Suprapubic skin (tissue), 4 donors: Measurements from ENCODE around the gene AHSG.

ENCODE experiments used
- POLR2A ChIP-seq, 2 donors: fragments of 450-650 bp; IDR thresholded peaks; one replicate each; pipeline ENCODE4 v1.6.1; 2017; ENCODE audit warnings: antibody characterized with exemption in 2 of 2, mild to moderate bottlenecking in 2 of 2, moderate library complexity in 2 of 2
- POLR2AphosphoS5 ChIP-seq, 3 donors: sonication (generic); formaldehyde crosslinking; IDR thresholded peaks; one replicate each; pipeline ENCODE4 v1.6.1; 2017; ENCODE audit warnings: antibody characterized with exemption in 3 of 3
- TF ChIP-seq, protein P1 (sequence below), 2 donors: fragments of 200-600 bp in 1 of 2; fragments of 450-650 bp in 1 of 2; sonication (generic) in 1 of 2; IDR thresholded peaks; one replicate each; pipeline ENCODE4 v1.5.1; 2016 to 2019; ENCODE audit warnings: antibody characterized with exemption in 2 of 2, mild to moderate bottlenecking in 1 of 2, moderate library complexity in 1 of 2

DNA sequence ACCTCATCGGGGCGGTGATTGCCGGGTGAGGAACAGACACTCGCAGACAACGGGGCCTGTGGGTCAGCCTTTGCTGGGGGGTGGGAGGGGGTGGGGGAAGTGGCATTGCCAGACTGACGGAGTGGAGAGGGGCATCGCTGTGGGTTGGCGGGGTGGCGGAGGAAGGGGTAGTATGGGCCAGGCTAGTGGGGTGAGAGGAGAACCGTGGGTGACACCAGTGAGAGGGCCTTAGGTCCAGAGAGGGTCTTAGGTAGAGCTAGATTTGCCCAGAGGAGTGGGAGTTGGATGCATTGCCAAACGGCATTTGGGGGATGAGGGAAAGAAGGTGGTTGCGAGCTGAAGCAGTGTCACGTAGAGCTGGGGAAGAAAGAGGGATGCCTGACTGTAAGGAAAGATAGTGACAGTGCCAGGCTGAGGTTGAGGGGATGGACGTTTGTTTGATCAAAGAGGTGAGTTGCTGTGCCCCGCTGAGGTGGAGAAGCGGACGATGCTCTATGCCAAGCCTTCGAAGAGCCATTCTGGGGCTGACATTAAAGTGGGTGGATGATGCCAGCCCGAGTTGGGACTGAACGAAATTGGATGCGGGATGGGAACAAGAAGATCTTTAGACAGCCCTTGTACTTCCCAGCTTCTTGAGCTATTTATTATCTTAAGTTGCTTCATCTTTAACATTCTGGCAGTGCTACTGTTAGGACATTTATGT, 41.8 kb upstream of the AHSG start:
- TF ChIP-seq POLR2AphosphoS5 (IDR thresholded peaks at IDR 0.05) (no peak), POLR2A (IDR thresholded peaks at IDR 0.05) (no peak)
- TF ChIP-seq, protein P1, sequence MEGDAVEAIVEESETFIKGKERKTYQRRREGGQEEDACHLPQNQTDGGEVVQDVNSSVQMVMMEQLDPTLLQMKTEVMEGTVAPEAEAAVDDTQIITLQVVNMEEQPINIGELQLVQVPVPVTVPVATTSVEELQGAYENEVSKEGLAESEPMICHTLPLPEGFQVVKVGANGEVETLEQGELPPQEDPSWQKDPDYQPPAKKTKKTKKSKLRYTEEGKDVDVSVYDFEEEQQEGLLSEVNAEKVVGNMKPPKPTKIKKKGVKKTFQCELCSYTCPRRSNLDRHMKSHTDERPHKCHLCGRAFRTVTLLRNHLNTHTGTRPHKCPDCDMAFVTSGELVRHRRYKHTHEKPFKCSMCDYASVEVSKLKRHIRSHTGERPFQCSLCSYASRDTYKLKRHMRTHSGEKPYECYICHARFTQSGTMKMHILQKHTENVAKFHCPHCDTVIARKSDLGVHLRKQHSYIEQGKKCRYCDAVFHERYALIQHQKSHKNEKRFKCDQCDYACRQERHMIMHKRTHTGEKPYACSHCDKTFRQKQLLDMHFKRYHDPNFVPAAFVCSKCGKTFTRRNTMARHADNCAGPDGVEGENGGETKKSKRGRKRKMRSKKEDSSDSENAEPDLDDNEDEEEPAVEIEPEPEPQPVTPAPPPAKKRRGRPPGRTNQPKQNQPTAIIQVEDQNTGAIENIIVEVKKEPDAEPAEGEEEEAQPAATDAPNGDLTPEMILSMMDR (IDR thresholded peaks at IDR 0.05) = no peak
